Activated T-cell treated with anti-CD3 and anti-CD28 coated beads, Interleukin-2, amount 50 U/mL, for 24 hours (primary cell): ENCODE results near the gene SH3D19.
"Not testable (repeated sequence)": the region's sequence is repeated elsewhere in the genome, so short reads cannot be mapped to it uniquely, and the experiment has no call there.

Source experiments
- DNase-seq: peaks from one replicate; pipeline ENCODE4 v3.0.0-alpha.2; 2020
- H3K27ac Mint-ChIP-seq: 2 replicates; pipeline ENCODE4 v1.8.0; 2020; ENCODE audit warnings: mild to moderate bottlenecking, mixed read lengths
- H3K27me3 Mint-ChIP-seq: 2 replicates; pipeline ENCODE4 v1.8.0; 2020; ENCODE audit warnings: mixed read lengths
- H3K36me3 Mint-ChIP-seq: 2 replicates; pipeline ENCODE4 v1.8.0; 2020; ENCODE audit warnings: low read depth, mixed read lengths
- H3K4me1 Mint-ChIP-seq: 2 replicates; pipeline ENCODE4 v1.8.0; 2020; ENCODE audit warnings: low read depth, mixed read lengths
- H3K4me3 Mint-ChIP-seq: 2 replicates; pipeline ENCODE4 v1.8.0; 2020; ENCODE audit warnings: mild to moderate bottlenecking, moderate library complexity, mixed read lengths
- H3K9me3 Mint-ChIP-seq: 2 replicates; pipeline ENCODE4 v1.8.0; 2020; ENCODE audit warnings: mixed read lengths

The SH3D19 gene

DNA sequence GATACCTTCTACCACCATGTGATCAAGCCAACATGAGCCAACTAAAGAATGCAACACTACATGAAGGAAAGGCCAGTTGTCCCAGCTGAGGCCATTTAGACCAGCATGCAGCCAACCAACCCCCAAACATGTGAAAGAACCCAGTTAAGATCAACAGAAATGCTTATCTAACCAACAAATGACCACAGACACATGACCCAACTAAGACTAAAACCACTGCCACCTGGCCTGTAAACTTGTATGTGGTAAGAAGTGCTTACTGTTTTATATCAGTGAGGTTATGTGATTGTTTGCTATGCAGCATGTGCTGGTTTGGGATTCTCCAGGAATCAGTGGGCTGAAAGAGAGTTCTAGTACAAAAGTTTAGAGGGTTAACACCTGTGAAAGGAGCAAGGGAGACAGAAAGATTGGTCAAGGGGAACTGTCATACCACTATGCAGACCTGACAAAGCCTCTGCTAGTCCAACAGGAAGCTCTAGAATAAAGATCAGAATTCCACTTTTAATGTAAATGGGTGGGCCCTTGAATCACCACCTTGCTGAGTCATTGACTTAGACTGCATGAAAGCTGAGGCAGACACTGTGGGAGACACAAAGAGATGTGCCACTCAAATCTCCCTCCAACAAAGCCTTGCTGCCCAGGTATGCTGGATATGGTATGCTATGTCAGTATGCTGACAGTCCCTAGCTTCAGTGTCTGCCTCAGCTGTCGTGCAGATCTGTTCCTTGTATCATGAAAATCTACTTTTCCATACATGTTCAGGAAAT lies 6.1 kb upstream of the SH3D19 start:
- Mint-ChIP-seq H3K9me3 (peaks cover 4% of the 10 kb centered on the region), H3K27me3 (peaks cover 52% of the 10 kb centered on the region), H3K4me1 (no peaks in the 10 kb centered on the region), H3K27ac (no peak overlapping the region), H3K4me3 (no peak overlapping the region), H3K36me3 (no peaks in the 10 kb centered on the region)
- DNase-seq = no peak

DNA sequence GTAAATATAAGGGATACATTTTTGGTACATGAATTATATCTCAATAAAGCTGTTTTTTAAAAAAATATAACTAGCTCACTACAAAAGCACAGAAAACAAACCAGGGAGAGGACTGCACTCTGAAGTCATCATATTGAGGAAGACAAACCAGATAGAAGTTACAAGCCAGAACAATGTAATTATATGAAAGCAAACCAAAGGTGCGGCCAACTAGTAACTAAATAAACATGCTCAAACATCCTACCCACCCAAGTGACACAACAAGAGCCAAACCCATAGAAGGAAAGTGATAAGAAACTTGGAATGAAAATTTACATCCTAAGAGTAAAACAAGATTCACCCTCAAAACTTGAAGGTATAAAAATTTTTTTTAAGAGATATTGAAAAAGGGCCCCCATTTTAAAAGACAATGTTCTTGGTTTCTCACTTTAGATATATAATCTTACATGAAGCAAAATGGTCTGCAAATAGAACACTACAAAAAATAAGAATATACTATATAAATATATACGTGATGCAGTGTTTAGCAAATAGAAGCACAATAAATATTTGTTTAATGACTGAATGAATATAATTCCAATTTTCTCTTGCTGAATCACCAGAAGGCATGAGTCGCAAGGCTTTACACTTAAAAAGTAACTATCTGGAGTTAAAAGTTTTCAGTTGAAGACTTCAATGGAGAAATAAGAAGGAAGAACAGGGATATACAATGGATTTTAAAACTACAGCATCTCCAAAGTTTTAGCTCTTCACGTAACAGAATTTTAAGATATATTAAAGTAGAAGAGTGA lies 4.0 kb upstream of the SH3D19 start:
- Mint-ChIP-seq H3K36me3 (no peaks in the 10 kb centered on the region), H3K27ac (no peak overlapping the region), H3K4me1 (peaks cover 10% of the 10 kb centered on the region), H3K4me3 (no peak overlapping the region), H3K9me3 (peaks cover 4% of the 10 kb centered on the region), H3K27me3 (peaks cover 57% of the 10 kb centered on the region)
- no peak for DNase-seq

DNA sequence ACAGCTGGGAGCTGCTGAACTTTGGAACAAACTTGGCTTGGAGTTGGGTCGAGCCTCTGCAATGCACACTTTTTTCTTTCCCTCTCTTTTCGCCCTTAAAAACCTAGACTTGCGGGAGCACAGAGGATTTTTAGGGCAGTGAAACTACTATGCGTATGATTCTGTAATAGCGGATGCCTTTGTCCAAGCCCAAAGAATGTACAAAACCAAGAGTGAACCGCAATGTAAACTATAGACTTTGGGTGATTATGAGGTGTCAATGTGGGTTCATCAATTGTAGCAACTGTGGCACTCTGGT lies 493 bp upstream of the SH3D19 start:
- DNase-seq = no peak
- Mint-ChIP-seq H3K27me3 (peaks cover 65% of the 10 kb centered on the region), H3K4me1 (peaks cover 15% of the 10 kb centered on the region), H3K9me3 (peaks cover 4% of the 10 kb centered on the region), H3K27ac (no peak overlapping the region), H3K4me3 (peak overlapping the region; percentile 75), H3K36me3 (no peaks in the 10 kb centered on the region)

DNA sequence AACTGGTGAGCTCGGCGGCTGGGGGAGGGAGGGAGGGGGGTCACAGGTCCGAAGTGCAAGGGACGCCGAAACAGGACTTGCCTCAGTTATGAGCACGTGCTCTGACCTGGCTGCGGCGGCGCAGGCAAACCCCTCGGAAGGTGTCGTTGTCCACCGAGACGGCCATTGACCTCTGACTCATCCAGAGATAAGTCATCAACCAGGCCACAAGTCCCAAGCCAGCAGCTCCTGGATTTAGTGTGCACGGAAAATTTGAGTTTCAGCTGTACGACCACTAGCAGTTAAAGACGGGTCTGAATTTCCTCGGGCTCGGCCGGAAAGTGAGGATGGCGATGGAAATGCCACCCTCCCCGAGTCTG lies 674 bp downstream of the SH3D19 start:
- Mint-ChIP-seq H3K9me3 (no peaks in the 10 kb centered on the region), H3K4me1 (peaks cover 15% of the 10 kb centered on the region), H3K4me3 (peak overlapping the region; percentile 64), H3K27ac (no peak overlapping the region), H3K27me3 (peaks cover 70% of the 10 kb centered on the region), H3K36me3 (no peaks in the 10 kb centered on the region)
- peak; percentile 30 for DNase-seq

DNA sequence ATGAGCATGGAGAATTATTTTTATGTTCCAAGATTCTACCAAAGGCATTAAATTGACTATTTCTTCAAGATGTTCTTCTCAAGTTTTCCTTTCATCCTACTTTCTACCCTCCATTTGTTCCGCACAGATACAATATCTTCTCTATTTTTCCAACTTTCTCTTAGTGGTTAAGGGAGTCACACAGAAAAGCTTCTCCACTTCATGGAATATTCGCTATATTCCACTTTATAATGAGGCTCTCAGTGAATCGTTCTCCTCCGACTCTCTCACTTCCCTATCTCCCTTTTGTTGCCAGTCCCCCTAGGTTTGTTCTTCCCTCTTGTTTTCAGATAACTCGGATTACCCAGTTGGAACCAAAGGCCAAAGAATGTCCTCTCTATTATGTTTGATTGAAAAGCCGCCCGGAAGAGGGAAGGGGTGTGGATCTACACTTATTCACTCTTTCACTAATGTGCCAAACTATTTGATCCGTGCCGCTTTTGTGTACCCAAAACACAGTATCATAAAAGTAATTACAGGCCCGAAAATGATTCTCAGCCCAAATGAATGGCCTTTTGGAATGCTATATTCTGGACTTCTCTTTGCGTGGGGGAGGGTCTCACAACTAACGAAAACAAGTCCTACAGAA lies 1.2 kb downstream of the SH3D19 start:
- H3K4me1 Mint-ChIP-seq = peaks cover 15% of the 10 kb centered on the region
- no peak overlapping the region for H3K27ac Mint-ChIP-seq
- DNase-seq = no peak
- no peaks in the 10 kb centered on the region for H3K9me3 Mint-ChIP-seq
- no peaks in the 10 kb centered on the region for H3K36me3 Mint-ChIP-seq
- peak overlapping the region; percentile 64 for H3K4me3 Mint-ChIP-seq
- H3K27me3 Mint-ChIP-seq = peaks cover 72% of the 10 kb centered on the region

DNA sequence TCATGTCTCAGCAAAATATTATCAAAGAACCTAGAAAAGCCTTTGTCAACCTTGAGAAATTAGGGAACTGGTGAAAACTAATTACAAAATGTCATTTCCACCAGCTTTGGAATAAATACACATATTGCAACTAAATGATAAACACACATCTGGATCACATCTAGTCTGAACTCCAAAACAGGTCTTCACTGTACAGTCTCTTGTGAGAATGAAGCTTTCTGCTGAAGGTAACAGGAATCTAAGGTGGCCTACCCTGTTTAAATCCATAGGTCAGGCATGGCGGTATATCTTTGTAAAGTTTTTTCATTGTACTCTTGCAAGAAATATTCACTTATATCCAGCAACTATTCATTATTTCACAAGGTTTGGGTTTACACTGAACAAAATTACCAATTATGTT lies 1.7 kb downstream of the SH3D19 start:
- DNase-seq = no peak
- Mint-ChIP-seq H3K36me3 (no peaks in the 10 kb centered on the region), H3K27me3 (peaks cover 72% of the 10 kb centered on the region), H3K4me1 (peaks cover 15% of the 10 kb centered on the region), H3K9me3 (no peaks in the 10 kb centered on the region), H3K27ac (no peak overlapping the region), H3K4me3 (no peak overlapping the region)

DNA sequence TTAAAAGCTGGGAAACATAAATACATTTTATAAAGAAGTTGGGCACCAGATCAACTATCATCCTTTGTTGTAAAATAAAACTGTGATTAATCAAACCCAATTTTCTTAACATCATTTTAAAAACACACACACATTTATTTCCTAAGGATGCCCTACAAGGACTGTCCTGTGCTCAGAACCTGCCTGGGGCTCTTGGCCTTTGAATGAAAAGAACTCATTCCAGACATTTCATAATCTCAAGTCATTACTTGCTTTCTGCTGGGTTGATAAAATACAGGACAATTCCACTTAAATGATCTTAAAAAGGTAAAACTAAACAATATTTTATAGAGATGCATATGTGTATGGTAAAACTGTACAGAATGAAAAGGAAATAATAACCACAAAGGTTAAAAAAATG lies 2.8 kb downstream of the SH3D19 start:
- H3K9me3 Mint-ChIP-seq = no peaks in the 10 kb centered on the region
- no peak overlapping the region for H3K27ac Mint-ChIP-seq
- no peaks in the 10 kb centered on the region for H3K36me3 Mint-ChIP-seq
- H3K27me3 Mint-ChIP-seq = peaks cover 66% of the 10 kb centered on the region
- peaks cover 15% of the 10 kb centered on the region for H3K4me1 Mint-ChIP-seq
- no peak for DNase-seq
- no peak overlapping the region for H3K4me3 Mint-ChIP-seq

DNA sequence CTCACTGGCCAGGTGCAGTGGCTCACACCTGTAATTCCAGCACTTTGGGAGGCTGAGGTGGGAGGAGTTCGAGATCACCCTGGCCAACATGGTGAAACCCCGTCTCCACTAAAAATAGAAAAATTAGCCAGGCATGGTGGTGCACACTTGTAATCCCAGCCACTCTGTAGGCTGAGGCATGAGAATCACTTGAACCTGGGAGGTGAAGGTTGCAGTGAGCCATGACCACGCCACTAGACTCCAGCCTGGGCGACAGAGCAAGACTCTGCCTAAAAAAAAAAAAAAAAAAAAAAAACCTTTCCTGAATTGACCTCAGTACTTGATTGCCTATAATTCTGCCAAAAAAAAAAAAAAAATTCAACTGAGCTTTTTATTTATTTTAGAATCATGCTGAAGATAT lies 3.2 kb downstream of the SH3D19 start:
- H3K27ac Mint-ChIP-seq, DNase-seq, H3K4me3 Mint-ChIP-seq, H3K36me3 Mint-ChIP-seq, H3K9me3 Mint-ChIP-seq: not testable (repeated sequence)
- Mint-ChIP-seq H3K27me3 (peaks cover 70% of the 10 kb centered on the region), H3K4me1 (peaks cover 15% of the 10 kb centered on the region)

DNA sequence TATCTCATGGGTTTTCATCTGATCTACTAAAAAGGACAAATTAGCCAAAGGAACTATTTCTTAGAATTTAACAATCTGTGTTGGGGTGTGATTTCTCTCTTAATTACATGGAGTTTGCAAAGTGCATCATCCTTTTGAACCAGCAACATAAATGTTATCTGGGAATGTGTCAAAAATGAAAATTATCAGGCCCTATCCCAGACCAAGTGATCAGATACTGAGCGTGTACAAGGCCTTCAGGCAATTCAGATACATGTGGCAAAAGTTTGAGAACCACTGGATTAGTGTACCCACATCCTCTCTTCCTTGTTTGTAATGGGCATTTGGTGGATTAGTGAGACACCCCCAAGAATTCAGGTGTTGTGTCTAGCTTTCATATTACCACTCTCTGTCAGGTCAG lies 3.8 kb downstream of the SH3D19 start:
- no peak overlapping the region for H3K27ac Mint-ChIP-seq
- H3K27me3 Mint-ChIP-seq = peaks cover 69% of the 10 kb centered on the region
- no peaks in the 10 kb centered on the region for H3K9me3 Mint-ChIP-seq
- peaks cover 15% of the 10 kb centered on the region for H3K4me1 Mint-ChIP-seq
- H3K4me3 Mint-ChIP-seq = no peak overlapping the region
- H3K36me3 Mint-ChIP-seq = no peaks in the 10 kb centered on the region
- DNase-seq = no peak

DNA sequence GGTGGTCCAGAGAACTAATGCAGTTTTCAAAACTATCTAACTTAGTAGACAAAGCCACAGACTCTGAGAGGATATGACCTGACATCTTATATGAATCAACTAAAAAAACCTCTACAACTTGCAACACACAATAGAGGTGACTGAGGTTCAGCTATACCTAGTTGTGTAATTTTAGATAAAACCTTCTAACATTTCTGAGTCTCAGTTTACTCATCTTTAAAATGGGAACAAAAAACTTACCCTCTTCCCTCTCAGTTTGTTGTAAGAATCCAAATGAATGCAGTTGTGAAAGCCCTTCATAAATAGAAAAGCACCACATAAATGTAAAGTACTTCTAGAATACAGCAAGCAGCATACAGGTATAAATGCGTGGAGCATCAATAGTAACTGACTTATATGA lies 5.9 kb downstream of the SH3D19 start:
- Mint-ChIP-seq H3K27me3 (peaks cover 58% of the 10 kb centered on the region), H3K36me3 (no peaks in the 10 kb centered on the region), H3K9me3 (no peaks in the 10 kb centered on the region), H3K27ac (no peak overlapping the region), H3K4me3 (no peak overlapping the region), H3K4me1 (peaks cover 5% of the 10 kb centered on the region)
- no peak for DNase-seq

DNA sequence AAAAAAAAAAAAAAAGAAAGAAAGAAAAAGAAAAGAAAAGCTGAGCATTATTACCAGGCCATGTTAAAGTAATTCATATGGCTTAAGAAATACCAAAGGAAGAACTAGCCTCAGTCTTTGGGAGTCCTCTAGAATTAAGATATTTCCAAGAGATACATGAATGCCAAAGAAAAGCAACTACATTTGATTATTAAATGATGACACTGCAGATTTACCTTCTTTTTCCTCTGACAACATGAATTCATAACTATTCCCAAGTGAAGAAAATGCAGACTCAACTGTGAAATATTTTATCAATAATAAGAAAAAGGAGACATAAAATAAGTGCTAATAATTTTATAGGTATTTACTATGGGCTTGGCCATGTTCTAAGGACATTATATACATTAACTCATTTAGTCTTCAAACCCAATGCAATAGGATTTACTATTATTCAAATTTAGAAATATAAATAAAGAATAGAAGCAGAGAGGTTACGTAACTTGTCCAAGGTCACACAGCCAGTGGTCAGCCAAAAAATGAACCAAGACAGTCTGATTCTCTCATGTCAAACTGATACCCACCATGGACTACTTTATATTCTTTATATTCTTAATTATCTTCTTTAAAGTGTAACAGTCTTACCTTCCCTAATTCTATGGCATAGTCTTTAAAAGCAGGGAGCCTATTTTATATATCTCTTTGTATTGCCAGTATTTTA lies 6.9 kb downstream of the SH3D19 start:
- H3K27me3 Mint-ChIP-seq = peaks cover 48% of the 10 kb centered on the region
- H3K27ac Mint-ChIP-seq = no peak overlapping the region

DNA sequence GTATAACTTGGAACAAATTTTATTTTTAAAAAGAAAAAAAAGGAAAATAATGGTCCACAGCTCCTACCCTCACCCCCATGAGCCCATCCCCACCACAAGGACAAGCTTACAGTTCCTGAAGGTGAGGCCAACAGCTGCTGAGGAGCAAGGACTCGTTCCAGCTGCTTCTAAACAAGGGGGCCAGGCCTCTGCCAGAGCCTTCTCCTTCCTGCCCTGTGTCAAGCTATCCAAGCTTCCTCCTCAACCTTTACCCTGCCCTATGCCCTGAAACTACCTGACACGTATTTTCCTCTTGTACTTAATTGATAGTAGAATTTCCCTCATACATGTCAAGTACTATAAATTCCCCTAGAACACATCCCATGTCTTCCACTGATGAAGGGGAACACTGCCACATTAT lies 8.8 kb downstream of the SH3D19 start:
- no peak overlapping the region for H3K27ac Mint-ChIP-seq
- DNase-seq = no peak
- H3K4me3 Mint-ChIP-seq = no peak overlapping the region
- no peaks in the 10 kb centered on the region for H3K4me1 Mint-ChIP-seq
- peaks cover 34% of the 10 kb centered on the region for H3K27me3 Mint-ChIP-seq
- no peaks in the 10 kb centered on the region for H3K9me3 Mint-ChIP-seq
- no peaks in the 10 kb centered on the region for H3K36me3 Mint-ChIP-seq

More for the DNA sequence above, 6.9 kb downstream of the SH3D19 start:
- DNase-seq = no peak
- Mint-ChIP-seq H3K4me1 (no peaks in the 10 kb centered on the region), H3K4me3 (no peak overlapping the region), H3K36me3 (no peaks in the 10 kb centered on the region), H3K9me3 (no peaks in the 10 kb centered on the region)

DNA sequence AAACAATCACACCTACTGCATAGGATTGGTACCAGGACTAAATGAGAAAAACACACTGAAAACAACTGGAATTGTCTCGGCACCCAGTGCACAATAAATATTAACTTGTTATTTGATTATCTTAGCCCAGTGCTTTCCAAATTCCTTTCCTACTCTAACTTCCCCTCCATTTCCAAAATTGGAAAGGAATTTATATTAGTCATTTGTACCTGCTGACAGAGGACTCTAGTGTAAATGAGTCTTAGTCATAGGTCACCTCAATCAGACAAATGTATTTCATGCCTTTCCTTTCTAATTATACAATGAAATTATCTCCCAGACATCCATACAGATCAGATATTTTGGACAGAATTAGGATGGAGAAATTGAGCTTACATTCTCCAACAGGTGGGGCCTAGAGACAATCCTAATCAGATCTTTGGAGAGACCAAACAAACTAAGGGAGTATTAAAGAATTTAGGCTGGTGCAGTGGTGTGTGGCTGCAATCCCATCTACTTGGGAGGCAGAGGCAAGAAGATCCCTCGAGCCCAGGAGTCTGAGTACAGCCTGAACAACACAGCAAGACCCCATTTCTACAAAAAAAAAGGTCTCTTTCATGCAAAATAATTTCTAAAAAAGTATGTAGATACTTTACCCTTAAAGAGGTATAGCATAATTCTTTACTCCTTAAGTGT lies 10.1 kb downstream of the SH3D19 start:
- H3K4me3 Mint-ChIP-seq = no peak overlapping the region
- peaks cover 22% of the 10 kb centered on the region for H3K27me3 Mint-ChIP-seq
- no peak for DNase-seq
- no peaks in the 10 kb centered on the region for H3K4me1 Mint-ChIP-seq
- H3K9me3 Mint-ChIP-seq = no peaks in the 10 kb centered on the region
- H3K27ac Mint-ChIP-seq = no peak overlapping the region
- no peaks in the 10 kb centered on the region for H3K36me3 Mint-ChIP-seq

DNA sequence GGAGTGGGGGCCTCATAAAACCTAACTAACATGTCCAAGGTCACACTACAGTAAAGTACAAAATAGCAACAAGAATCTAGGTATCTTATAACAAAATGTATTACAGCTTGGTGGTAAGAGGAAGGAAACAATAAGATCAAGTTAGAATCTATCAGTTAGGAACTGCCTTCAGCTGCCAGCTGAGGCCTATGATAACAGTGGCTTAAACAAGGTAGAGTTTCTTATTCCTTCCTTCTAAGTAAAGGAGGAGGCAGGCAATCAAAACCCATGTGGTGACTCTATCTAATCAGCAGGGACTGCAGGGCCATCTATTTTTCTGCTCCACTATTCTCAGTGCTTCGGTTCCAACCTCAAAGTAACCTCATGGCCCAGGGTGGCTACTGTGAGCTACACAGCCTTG lies 10.9 kb downstream of the SH3D19 start:
- H3K27me3 Mint-ChIP-seq = peaks cover 14% of the 10 kb centered on the region
- H3K4me1 Mint-ChIP-seq = no peaks in the 10 kb centered on the region
- H3K36me3 Mint-ChIP-seq = no peaks in the 10 kb centered on the region

More for the DNA sequence above, 10.9 kb downstream of the SH3D19 start:
- H3K9me3 Mint-ChIP-seq = no peaks in the 10 kb centered on the region
- H3K4me3 Mint-ChIP-seq = no peak overlapping the region
- no peak for DNase-seq
- H3K27ac Mint-ChIP-seq = no peak overlapping the region
